Brain pericyte (primary cell): ENCODE measurements around the gene TMC5.

Experiments used
- DNase-seq: peaks from one replicate; pipeline ENCODE4 v3.0.0-alpha.2; 2012; ENCODE audit warnings: low read depth, low spot score

Gene TMC5

GRCh38 chr16:19507867-19508266 lies 90.2 kb downstream of the TMC5 start:
- no peak for DNase-seq

GRCh38 chr16:19512297-19512696 lies 94.6 kb downstream of the TMC5 start:
- DNase-seq: no peak

- DNase-seq: no peak
These were observed 95.8 kb downstream of the TMC5 start for GRCh38 chr16:19513377-19514053.

- no peak for DNase-seq
These were observed 98.1 kb downstream of the TMC5 start for GRCh38 chr16:19515757-19516156.

- no peak for DNase-seq
These were observed 99.9 kb downstream of the TMC5 start for GRCh38 chr16:19517424-19518089.

GRCh38 chr16:19518388-19518787 lies 100.7 kb downstream of the TMC5 start:
- no peak for DNase-seq

- no peak for DNase-seq
These were observed 103.2 kb downstream of the TMC5 start for GRCh38 chr16:19520861-19521331.

GRCh38 chr16:19521471-19522396 lies 104.1 kb downstream of the TMC5 start, which contains the start of gene GDE1:
GDE1 (minus strand) TSS chr16:19522098; CDS start chr16:19521964, 134 bp downstream.
- peak; percentile 57 for DNase-seq

- no peak for DNase-seq
These were observed 104.7 kb downstream of the TMC5 start for GRCh38 chr16:19522397-19522732.

- no peak for DNase-seq
These were observed 105.1 kb downstream of the TMC5 start for GRCh38 chr16:19522760-19523159.

- no peak for DNase-seq
These were observed 105.5 kb downstream of the TMC5 start for GRCh38 chr16:19523184-19523558.

GRCh38 chr16:19523559-19524355 lies 106.1 kb downstream of the TMC5 start, which contains the start of gene CCP110:
CCP110 (plus strand) TSS chr16:19523942; CDS start chr16:19527882, 3,940 bp downstream.
- DNase-seq: peak; percentile 87

GRCh38 chr16:19524356-19524615 lies 106.6 kb downstream of the TMC5 start:
- no peak for DNase-seq

GRCh38 chr16:19524616-19525384 lies 107.1 kb downstream of the TMC5 start:
- no peak for DNase-seq

GRCh38 chr16:19525385-19525723 lies 107.7 kb downstream of the TMC5 start:
- DNase-seq: no peak

- no peak for DNase-seq
These were observed 109.5 kb downstream of the TMC5 start for GRCh38 chr16:19527161-19527560.

- DNase-seq: no peak
These were observed 111.0 kb downstream of the TMC5 start for GRCh38 chr16:19528666-19529065.

GRCh38 chr16:19532601-19533000 lies 114.9 kb downstream of the TMC5 start:
- DNase-seq: no peak

GRCh38 chr16:19540241-19540970 lies 122.7 kb downstream of the TMC5 start:
- DNase-seq: no peak

GRCh38 chr16:19542138-19542821 lies 124.6 kb downstream of the TMC5 start:
- no peak for DNase-seq
